PFSK-1 (cell line): ENCODE results near the gene TMEM212.

ENCODE experiments used
- FOXP2 ChIP-seq: optimal IDR thresholded peaks from 2 replicates; pipeline ENCODE3; 2011; ENCODE audit warnings: borderline replicate concordance, control low read depth, inconsistent platforms; ENCODE audit not compliant: insufficient read depth; ENCODE audit errors: extremely low read length, extremely low read depth
- POLR2AphosphoS5 ChIP-seq: IDR thresholded peaks from 2 replicates; pipeline ENCODE4 v1.6.1; 2012; ENCODE audit warnings: low read depth, mild to moderate bottlenecking, control low read depth, low read length, moderate library complexity
- SIN3A ChIP-seq: IDR thresholded peaks from 2 replicates; pipeline ENCODE4 v1.6.1; 2012; ENCODE audit warnings: mild to moderate bottlenecking, low read length, moderate library complexity, borderline replicate concordance; ENCODE audit not compliant: insufficient read depth
- TAF1 ChIP-seq: IDR thresholded peaks from 2 replicates; pipeline ENCODE4 v1.6.1; 2012; ENCODE audit warnings: low read length, control low read depth, borderline replicate concordance; ENCODE audit not compliant: insufficient read depth
- TF ChIP-seq, protein P1 (sequence below), 2 experiments: IDR thresholded peaks; 2 replicates each; pipeline versions ENCODE4 v1.6.1 to v1.8.0; 2011 to 2012; ENCODE audit warnings: low read depth in 2 of 2, low read length in 2 of 2, control low read depth in 1 of 2, inconsistent platforms in 1 of 2, mild to moderate bottlenecking in 1 of 2, moderate library complexity in 1 of 2; ENCODE audit not compliant: insufficient read depth in 1 of 2

DNA sequence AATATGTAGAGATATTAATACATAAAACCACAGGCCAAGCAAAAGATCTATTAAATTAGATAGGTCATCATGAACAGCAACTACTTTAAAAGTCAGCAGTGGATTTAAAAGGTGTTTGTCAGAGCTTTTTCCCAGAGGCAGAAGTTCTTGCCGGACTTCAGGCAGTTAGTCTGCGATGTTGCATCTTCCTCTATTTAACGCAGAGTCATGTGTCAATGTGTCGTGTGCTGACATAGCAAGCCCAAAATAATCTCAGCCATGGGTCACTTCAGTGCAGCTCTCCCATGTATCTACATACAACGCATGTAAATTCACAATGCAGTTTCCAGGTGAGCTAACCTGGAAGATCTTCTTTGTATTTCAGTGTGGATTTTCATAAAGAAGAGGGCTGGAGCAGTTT is 8.0 kb upstream of the TMEM212 start:
- TF ChIP-seq POLR2AphosphoS5, result no peak
- no peak for TF ChIP-seq TAF1
- TF ChIP-seq, protein P1, sequence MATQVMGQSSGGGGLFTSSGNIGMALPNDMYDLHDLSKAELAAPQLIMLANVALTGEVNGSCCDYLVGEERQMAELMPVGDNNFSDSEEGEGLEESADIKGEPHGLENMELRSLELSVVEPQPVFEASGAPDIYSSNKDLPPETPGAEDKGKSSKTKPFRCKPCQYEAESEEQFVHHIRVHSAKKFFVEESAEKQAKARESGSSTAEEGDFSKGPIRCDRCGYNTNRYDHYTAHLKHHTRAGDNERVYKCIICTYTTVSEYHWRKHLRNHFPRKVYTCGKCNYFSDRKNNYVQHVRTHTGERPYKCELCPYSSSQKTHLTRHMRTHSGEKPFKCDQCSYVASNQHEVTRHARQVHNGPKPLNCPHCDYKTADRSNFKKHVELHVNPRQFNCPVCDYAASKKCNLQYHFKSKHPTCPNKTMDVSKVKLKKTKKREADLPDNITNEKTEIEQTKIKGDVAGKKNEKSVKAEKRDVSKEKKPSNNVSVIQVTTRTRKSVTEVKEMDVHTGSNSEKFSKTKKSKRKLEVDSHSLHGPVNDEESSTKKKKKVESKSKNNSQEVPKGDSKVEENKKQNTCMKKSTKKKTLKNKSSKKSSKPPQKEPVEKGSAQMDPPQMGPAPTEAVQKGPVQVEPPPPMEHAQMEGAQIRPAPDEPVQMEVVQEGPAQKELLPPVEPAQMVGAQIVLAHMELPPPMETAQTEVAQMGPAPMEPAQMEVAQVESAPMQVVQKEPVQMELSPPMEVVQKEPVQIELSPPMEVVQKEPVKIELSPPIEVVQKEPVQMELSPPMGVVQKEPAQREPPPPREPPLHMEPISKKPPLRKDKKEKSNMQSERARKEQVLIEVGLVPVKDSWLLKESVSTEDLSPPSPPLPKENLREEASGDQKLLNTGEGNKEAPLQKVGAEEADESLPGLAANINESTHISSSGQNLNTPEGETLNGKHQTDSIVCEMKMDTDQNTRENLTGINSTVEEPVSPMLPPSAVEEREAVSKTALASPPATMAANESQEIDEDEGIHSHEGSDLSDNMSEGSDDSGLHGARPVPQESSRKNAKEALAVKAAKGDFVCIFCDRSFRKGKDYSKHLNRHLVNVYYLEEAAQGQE (IDR thresholded peaks at IDR 0.05; ENCODE audit: insufficient read depth in 1 of 2, low read depth in 2 of 2, low read length in 2 of 2), result no peak
- TF ChIP-seq SIN3A, result no peak
- no peak for TF ChIP-seq FOXP2
